Activated CD4-positive, alpha-beta T cell treated with anti-CD3 and anti-CD28 coated beads for 24 hours (primary cell): ENCODE data around the gene PCNA.

ENCODE experiments used
- DNase-seq, 2 donors: peaks; one replicate each; pipeline ENCODE4 v3.0.0-alpha.2; 2020; ENCODE audit warnings: low read depth in 2 of 2

Gene PCNA

GRCh38 chr20:5065879-5066383 lies 53.8 kb downstream of the PCNA start:
- no peak for DNase-seq

GRCh38 chr20:5065166-5065878 lies 54.4 kb downstream of the PCNA start:
- DNase-seq, result no peak
